ENCODE data around the gene CORIN.

- TF ChIP-seq CTCF (IDR thresholded peaks at IDR 0.05; ENCODE audit: low read depth, low read length) (no peak), EZH2phosphoT487 (IDR thresholded peaks at IDR 0.05; ENCODE audit: low read depth) (no peak)
Observed at GRCh38 chr4:47718696-47719095, 119.2 kb downstream of the CORIN start.
